ENCODE data around the gene DUSP22. TPM values are rescaled to one million over a fixed set of nuclear protein-coding genes. Genes with fewer than 3 reads are reported as not detected.

Gene DUSP22
- total RNA-seq, 1 donor, result 17.0 TPM

DNA sequence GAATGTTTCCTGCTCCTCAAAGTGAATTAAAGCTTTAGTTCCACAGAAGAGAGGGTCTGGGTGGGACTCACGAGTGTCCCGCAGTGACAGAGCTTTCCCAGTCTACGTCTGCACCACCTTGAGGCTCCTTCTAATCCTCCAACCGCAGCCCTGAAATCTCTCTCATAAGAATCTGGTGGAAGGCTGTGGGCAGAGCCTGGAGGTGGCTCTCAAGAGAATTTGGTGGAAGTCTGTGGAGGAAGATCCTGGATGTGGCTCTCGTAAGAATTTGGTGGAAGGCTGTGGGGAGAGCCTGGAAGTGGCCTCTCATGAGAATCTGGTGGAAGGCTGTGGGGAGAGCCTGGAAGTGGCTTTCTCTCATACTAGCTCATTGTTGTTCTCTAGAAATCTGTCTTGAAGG is 13.8 kb upstream of the DUSP22 start:
- TF ChIP-seq, protein P1, sequence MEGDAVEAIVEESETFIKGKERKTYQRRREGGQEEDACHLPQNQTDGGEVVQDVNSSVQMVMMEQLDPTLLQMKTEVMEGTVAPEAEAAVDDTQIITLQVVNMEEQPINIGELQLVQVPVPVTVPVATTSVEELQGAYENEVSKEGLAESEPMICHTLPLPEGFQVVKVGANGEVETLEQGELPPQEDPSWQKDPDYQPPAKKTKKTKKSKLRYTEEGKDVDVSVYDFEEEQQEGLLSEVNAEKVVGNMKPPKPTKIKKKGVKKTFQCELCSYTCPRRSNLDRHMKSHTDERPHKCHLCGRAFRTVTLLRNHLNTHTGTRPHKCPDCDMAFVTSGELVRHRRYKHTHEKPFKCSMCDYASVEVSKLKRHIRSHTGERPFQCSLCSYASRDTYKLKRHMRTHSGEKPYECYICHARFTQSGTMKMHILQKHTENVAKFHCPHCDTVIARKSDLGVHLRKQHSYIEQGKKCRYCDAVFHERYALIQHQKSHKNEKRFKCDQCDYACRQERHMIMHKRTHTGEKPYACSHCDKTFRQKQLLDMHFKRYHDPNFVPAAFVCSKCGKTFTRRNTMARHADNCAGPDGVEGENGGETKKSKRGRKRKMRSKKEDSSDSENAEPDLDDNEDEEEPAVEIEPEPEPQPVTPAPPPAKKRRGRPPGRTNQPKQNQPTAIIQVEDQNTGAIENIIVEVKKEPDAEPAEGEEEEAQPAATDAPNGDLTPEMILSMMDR (IDR thresholded peaks at IDR 0.05; ENCODE audit: insufficient read depth, low read length), result no peak
- no peak for DNase-seq (ENCODE audit: low read depth)
- H3K4me3 ChIP-seq (ENCODE audit: low read depth, low read length), result no peak overlapping the region

DNA sequence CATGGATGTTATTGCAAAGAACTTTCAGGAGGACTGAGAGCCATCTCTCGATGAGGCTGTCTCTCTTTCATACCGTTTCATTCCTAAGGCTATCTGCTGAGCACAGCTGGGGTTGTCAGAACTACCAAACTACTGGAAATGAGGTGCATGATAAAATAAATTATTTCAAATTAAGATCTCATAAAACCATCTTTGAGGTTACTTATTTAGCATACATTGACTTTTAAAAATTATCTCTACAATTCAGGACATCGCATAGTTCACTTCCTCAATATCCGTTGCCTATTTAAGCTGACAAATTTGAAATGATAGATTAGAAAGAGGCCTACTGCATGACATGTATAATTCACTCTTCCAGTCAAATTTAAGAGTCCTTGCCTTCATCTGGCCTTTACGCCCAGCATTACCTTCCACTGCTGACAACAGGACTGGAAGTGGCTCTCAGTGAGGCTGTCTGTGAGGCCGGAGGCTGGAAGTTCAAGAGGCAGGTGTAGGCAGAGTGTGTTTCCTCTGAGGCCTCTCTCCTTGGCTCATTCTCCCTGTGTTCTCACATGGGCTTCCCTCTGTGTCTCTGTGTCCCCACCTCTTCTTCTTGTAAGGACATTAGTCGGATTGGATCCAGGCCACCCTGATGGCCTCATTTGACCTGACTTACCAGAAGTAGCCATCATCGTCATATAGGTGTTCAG is 12.8 kb upstream of the DUSP22 start:
- TF ChIP-seq, protein P1 (IDR thresholded peaks at IDR 0.05; ENCODE audit: insufficient read depth, low read length), result no peak
- H3K4me3 ChIP-seq (ENCODE audit: low read depth, low read length), result no peak overlapping the region
- DNase-seq (ENCODE audit: low read depth), result no peak

DNA sequence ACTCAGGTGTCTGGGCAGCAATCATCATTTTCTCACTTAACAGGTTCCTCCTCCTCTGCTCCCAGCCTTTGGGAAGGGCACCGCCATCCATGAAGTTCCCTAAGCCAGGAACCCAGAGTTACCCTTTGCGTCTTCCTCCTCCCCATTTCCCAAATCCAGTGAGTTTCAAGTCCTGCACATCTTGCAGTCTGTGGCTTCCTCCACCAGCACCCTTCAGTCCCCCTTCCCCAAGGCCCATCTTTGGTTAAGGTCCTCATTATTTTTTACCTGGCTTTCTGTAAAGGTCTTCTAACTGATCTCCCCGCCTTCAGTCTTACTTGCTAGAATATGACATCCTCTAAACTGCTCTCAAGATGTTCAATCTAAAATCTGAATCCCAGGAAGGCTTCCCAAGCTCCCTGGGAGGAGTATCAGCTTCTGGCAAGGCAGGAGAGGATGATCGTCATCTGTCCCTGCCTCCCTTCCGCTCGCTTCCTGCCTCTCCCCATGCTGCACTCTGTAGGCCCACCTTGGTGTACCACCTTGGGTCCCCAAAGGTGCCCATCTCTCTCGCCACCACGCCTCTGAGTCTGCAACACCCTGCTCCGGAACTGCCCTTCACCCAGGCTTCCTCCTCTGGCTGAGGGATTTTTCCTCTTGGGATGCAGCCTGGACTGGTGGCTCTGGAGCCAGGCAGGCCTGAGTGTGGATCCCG is 11.4 kb upstream of the DUSP22 start:
- no peak for DNase-seq (ENCODE audit: low read depth)

DNA sequence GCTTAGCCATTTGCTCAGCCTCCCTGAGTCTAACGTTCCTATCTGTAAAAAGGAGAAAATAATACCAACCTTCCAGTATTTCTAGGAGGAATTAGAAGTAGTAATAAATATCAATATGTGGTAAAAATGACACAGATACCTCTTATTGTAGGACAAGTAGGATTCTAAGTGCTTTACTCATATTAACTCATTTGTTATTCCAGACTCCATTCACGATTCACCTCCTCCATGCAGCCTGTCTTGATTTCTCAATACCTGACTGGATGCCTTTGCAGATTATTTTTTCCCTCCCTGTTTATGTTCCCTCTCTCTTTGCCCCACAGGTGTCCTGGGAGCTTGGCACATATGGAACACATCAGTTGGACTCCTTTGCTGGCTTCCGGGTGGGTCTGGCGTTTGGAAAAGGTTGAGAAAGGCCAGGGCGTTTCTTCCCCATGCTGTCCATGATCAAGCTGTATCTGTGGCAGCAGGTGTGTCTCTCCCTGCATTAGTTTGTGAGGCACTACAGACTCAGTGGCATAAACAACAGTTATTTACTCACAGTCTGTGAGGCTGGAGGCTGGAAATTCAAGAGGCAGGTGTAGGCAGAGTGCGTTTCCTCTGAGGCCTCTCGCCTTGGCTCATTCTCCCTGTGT is 10.7 kb upstream of the DUSP22 start:
- H3K4me3 ChIP-seq (ENCODE audit: low read depth, low read length), result no peak overlapping the region
- DNase-seq (ENCODE audit: low read depth), result no peak
- TF ChIP-seq, protein P1 (IDR thresholded peaks at IDR 0.05; ENCODE audit: insufficient read depth, low read length), result no peak

More for the DNA sequence above, 11.4 kb upstream of the DUSP22 start:
- no peak overlapping the region for H3K4me3 ChIP-seq (ENCODE audit: low read depth, low read length)
- TF ChIP-seq, protein P1 (IDR thresholded peaks at IDR 0.05; ENCODE audit: insufficient read depth, low read length), result no peak

DNA sequence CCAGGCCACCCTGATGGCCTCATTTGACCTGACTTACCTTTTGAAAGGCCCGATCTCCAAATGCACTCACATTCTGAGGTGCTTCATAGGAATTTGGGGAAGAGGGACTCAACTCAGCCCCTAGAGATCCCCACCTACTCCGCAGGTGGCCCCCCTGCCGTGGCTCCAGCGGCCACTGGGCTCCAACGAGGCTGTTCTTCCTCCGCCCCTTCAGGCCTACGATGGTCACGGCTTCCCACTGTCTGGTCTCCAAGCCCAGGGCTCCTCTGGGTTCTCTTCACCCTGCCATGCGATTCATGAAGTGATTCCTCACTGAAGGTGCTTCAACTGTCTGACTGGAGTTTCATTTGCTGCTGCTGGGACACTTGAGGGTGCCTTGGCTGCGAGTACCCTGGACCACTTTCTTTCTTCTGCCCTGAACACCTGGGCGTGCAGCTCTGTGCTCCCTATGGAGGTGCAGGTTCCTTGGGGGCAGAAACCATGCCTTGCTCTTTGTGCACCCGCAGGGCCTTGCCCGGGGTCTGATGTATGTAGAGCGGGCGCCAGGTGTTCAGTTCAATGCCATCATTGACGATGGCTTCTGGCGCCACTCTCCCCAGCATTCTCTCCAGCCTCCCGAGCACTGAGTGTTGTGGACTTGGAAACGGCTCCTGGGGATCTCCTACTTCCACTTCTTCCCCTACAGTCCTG is 10.0 kb upstream of the DUSP22 start:
- DNase-seq (ENCODE audit: low read depth), result no peak
- TF ChIP-seq, protein P1 (IDR thresholded peaks at IDR 0.05; ENCODE audit: insufficient read depth, low read length), result no peak
- no peak overlapping the region for H3K4me3 ChIP-seq (ENCODE audit: low read depth, low read length)

DNA sequence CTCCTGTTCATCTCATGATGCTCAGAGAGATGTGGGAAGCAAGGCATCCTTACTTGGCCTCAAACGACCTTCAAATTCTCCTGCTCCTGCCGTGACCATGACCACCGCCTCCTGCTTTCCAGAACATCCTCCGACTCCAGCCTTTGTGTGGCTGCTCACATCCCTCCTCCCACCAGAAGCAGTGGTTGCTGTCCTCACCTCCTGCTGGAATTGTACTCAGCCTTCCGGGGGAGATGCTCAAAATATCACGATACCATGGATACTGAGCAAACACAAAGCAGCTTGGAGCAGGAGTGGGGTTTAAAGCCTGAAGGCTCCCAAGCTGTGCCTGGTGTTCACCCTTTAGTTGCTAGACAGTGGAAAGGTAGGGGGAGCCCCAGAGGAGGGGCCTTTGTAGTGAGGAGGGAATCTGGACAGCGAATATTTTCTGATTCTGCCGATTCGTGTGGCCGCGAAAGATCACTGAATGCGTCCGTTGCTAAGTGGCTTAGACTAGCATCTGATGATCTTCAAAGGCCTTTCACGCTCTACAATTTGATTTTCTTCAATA is 9.3 kb upstream of the DUSP22 start:
- TF ChIP-seq, protein P1 (IDR thresholded peaks at IDR 0.05; ENCODE audit: insufficient read depth, low read length), result no peak
- no peak for DNase-seq (ENCODE audit: low read depth)
- H3K4me3 ChIP-seq (ENCODE audit: low read depth, low read length), result no peak overlapping the region

Data from fibroblast of the aortic adventitia (primary cell).